Fibroblast of skin of left biceps (primary cell): ENCODE data around the gene PLEKHH2.
"Not testable (repeated sequence)": the region's sequence is repeated elsewhere in the genome, so short reads cannot be mapped to it uniquely, and the experiment has no call there.

Experiments used
- DNase-seq, 2 experiments: peaks; one replicate each; pipeline ENCODE4 v3.0.0-alpha.2; 2013; ENCODE audit warnings: low read depth in 2 of 2

PLEKHH2 gene

GRCh38 chr2:43717322-43717721 is 80.3 kb downstream of the PLEKHH2 start:
- DNase-seq = no peak

- no peak for DNase-seq
Measured at GRCh38 chr2:43718530-43719124, 81.6 kb downstream of the PLEKHH2 start.

- no peak for DNase-seq
Measured at GRCh38 chr2:43724728-43725526, 87.9 kb downstream of the PLEKHH2 start.

GRCh38 chr2:43725711-43726246 is 88.7 kb downstream of the PLEKHH2 start:
- DNase-seq = no peak

GRCh38 chr2:43726961-43727633 is 90.0 kb downstream of the PLEKHH2 start:
- not testable (repeated sequence) for DNase-seq

- DNase-seq = no peak
Measured at GRCh38 chr2:43727634-43728014, 90.6 kb downstream of the PLEKHH2 start.

- DNase-seq = no peak
Measured at GRCh38 chr2:43729491-43730174, 92.6 kb downstream of the PLEKHH2 start.

- DNase-seq = no peak
Measured at GRCh38 chr2:43731211-43731610, 94.2 kb downstream of the PLEKHH2 start.

GRCh38 chr2:43736637-43737036 is 99.6 kb downstream of the PLEKHH2 start:
- DNase-seq = no peak

GRCh38 chr2:43737097-43737854 is 100.2 kb downstream of the PLEKHH2 start:
- DNase-seq = peak; percentile 63 to 67

GRCh38 chr2:43737855-43738254 is 100.8 kb downstream of the PLEKHH2 start:
- no peak for DNase-seq

GRCh38 chr2:43738257-43738656 is 101.2 kb downstream of the PLEKHH2 start:
- no peak for DNase-seq

GRCh38 chr2:43743706-43744105 is 106.6 kb downstream of the PLEKHH2 start:
- DNase-seq = no peak

- DNase-seq = peak; percentile 38 to 45
Measured at GRCh38 chr2:43745457-43745856, 108.4 kb downstream of the PLEKHH2 start.

- no peak for DNase-seq
Measured at GRCh38 chr2:43748333-43748732, 111.3 kb downstream of the PLEKHH2 start.

- DNase-seq = no peak
Measured at GRCh38 chr2:43749583-43749982, 112.5 kb downstream of the PLEKHH2 start.

GRCh38 chr2:43751476-43751990 is 114.5 kb downstream of the PLEKHH2 start:
- DNase-seq = no peak

- no peak for DNase-seq
Measured at GRCh38 chr2:43752302-43752701, 115.2 kb downstream of the PLEKHH2 start.

- DNase-seq = no peak
Measured at GRCh38 chr2:43754180-43754579, 117.1 kb downstream of the PLEKHH2 start.

- no peak for DNase-seq
Measured at GRCh38 chr2:43758739-43759138, 121.7 kb downstream of the PLEKHH2 start.

- DNase-seq = no peak
Measured at GRCh38 chr2:43759195-43759594, 122.1 kb downstream of the PLEKHH2 start.
